ENCODE measurements around the gene NXPE4.
A peak's percentile ranks its signal among the peaks of the same experiment; 100 is the strongest.
"Not testable (repeated sequence)": the region's sequence is repeated elsewhere in the genome, so short reads cannot be mapped to it uniquely, and the experiment has no call there.

NXPE4 gene

GRCh38 chr11:114610550-114610949, 15.0 kb upstream of the NXPE4 start:
- DNase-seq = no peak

- DNase-seq = no peak
These were observed 13.8 kb upstream of the NXPE4 start for GRCh38 chr11:114609429-114609828.

- DNase-seq = not testable (repeated sequence)
These were observed 13.0 kb upstream of the NXPE4 start for GRCh38 chr11:114608605-114609004.

- DNase-seq = no peak
These were observed 12.3 kb upstream of the NXPE4 start for GRCh38 chr11:114607753-114608459.

GRCh38 chr11:114606802-114607075, 11.2 kb upstream of the NXPE4 start:
- DNase-seq = not testable (repeated sequence)

- DNase-seq = no peak
These were observed 10.6 kb upstream of the NXPE4 start for GRCh38 chr11:114606003-114606801.

GRCh38 chr11:114605370-114605769, 9.8 kb upstream of the NXPE4 start:
- DNase-seq = no peak

GRCh38 chr11:114604886-114605285, 9.3 kb upstream of the NXPE4 start:
- no peak for DNase-seq

GRCh38 chr11:114604179-114604813, 8.7 kb upstream of the NXPE4 start:
- DNase-seq = no peak

GRCh38 chr11:114603151-114603550, 7.6 kb upstream of the NXPE4 start:
- not testable (repeated sequence) for DNase-seq

GRCh38 chr11:114598461-114598860, 2.9 kb upstream of the NXPE4 start:
- no peak for DNase-seq

- DNase-seq = no peak
These were observed 761 bp upstream of the NXPE4 start for GRCh38 chr11:114596175-114596919.

GRCh38 chr11:114594703-114595102, 883 bp downstream of the NXPE4 start:
- DNase-seq = no peak

- DNase-seq = no peak
These were observed 8.1 kb downstream of the NXPE4 start for GRCh38 chr11:114587398-114587953.

- no peak for DNase-seq
These were observed 8.8 kb downstream of the NXPE4 start for GRCh38 chr11:114586797-114587196.

GRCh38 chr11:114571712-114572111, 23.9 kb downstream of the NXPE4 start:
- DNase-seq = no peak

GRCh38 chr11:114569801-114570200, 25.8 kb downstream of the NXPE4 start:
- no peak for DNase-seq

- DNase-seq = no peak
These were observed 29.3 kb downstream of the NXPE4 start for GRCh38 chr11:114566276-114566675.

GRCh38 chr11:114564831-114565230, 30.8 kb downstream of the NXPE4 start:
- peak; percentile 59 for DNase-seq

GRCh38 chr11:114563077-114563476, 32.5 kb downstream of the NXPE4 start:
- DNase-seq = peak; percentile 68

- peak; percentile 46 for DNase-seq
These were observed 33.2 kb downstream of the NXPE4 start for GRCh38 chr11:114562166-114562916.

Measured in fibroblast of skin of right biceps (primary cell).